ENCODE results near the gene ABI3BP. TPM values are rescaled to one million over a fixed set of nuclear protein-coding genes. Genes with fewer than 3 reads are reported as not detected.

Gene ABI3BP
- total RNA-seq, 1 experiment from 2014 or later, result 0.15 TPM

- no TSS peak for BruUV-seq (replicated peaks)
- RAD21 ChIA-PET (ENCODE audit: low non-redundant PET in 1 of 2, low total read pairs in 2 of 2, uncharacterized antibody in 2 of 2, unreplicated experiment in 2 of 2), result interaction anchor here (0.8 to 1.5 kb wide), 4 partner anchors 193 to 334 kb away, joined by 4 to 6 read pairs (median 5); no protein-coding TSS in a partner anchor
- Histone ChIP-seq H3K27me3 (ENCODE audit: insufficient read depth, low read length) (no peaks in the 10 kb centered on the region), H3K4me2 (ENCODE audit: low read length) (peak overlapping the region; percentile 41; the same call in 1 of the 2 replicates), H3K4me3 (replicated peaks in 1 of 2; ENCODE audit: low read depth in 1 of 2, low read length in 2 of 2) (no peak overlapping the region), H4K20me1 (ENCODE audit: insufficient read depth) (no peaks in the 10 kb centered on the region), H3K36me3 (ENCODE audit: control insufficient read depth in 1 of 2, insufficient read depth in 2 of 2, low read length in 2 of 2) (no peaks in the 10 kb centered on the region), H3K9me3 (ENCODE audit: control insufficient read depth in 1 of 2, insufficient read depth in 1 of 2, low read depth in 1 of 2, low read length in 2 of 2) (no peaks in the 10 kb centered on the region), H2AFZ (ENCODE audit: low read depth, low read length, poor library complexity, severe bottlenecking) (peak overlapping the region; percentile 86), H3K4me1 (ENCODE audit: control insufficient read depth in 1 of 2, insufficient read depth in 2 of 2, low read length in 2 of 2) (peaks cover 0 to 6% of the 10 kb centered on the region in 2 experiments; a peak in 1 of 4 replicates), H3K79me2 (ENCODE audit: insufficient read depth, low read length) (no peaks in the 10 kb centered on the region), H3K9me2 (ENCODE audit: insufficient read depth) (no peaks in the 10 kb centered on the region), H3K27ac (ENCODE audit: low read depth, low read length) (no peak overlapping the region), H3K9ac (ENCODE audit: low read length) (no peak overlapping the region)
- DNase-seq (ENCODE audit: low read depth, low spot score) (peak; percentile 22), ATAC-seq (peak; percentile 75)
- CTCF ChIA-PET, result interaction anchor here (0.8 to 2.9 kb wide), 14 partner anchors 10 to 965 kb away, joined by 3 to 32 read pairs (median 4); no protein-coding TSS in a partner anchor
- TF ChIP-seq CTCF (IDR thresholded peaks at IDR 0.05 in 2 of 3, conservative IDR thresholded peaks at IDR 0.05 in 1 of 3; ENCODE audit: borderline replicate concordance in 1 of 3, insufficient read depth in 1 of 3, low read depth in 2 of 3, low read length in 2 of 3), result peak; percentile 26 to 50 (median 42); a peak in 4 of 6 replicates
- TF ChIP-seq TCF7L2 (IDR thresholded peaks at IDR 0.05; ENCODE audit: borderline replicate concordance, extremely low read depth, insufficient read depth, insufficient read length), result no peak
- peak; percentile 62 for TF ChIP-seq RAD21 (IDR thresholded peaks at IDR 0.05; ENCODE audit: low read depth)
- POLR2A ChIA-PET, result no interaction called here
- intact Hi-C loops (cut with micrococcal nuclease), result loop anchor here (1.0 to 5.0 kb wide), 2 partner anchors 59 to 334 kb away; no protein-coding TSS in a partner anchor
Measured at GRCh38 chr3:100796556-100796955, 196.7 kb downstream of the ABI3BP start.

DNA sequence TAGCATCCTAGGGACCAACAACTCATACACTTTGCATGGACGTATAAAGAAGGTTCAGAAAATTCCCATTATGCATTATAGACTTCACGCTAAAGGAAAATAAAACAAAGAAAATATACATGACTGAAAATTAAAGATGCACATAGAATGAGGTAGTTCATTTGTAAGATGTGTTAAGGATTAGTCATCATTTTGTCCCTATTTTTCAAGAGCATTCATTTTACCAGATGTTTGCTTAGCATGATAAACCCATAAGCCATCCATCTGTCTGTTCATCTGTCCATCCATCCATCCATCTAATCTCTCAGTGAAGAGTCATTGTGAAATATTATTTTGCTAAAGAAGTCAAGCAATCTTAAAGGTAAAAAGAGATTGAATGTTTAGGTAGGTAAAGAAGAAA lies 203.6 kb downstream of the ABI3BP start:
- no peak for ATAC-seq
- H3K79me2 ChIP-seq (ENCODE audit: insufficient read depth, low read length), result no peaks in the 10 kb centered on the region
- H4K20me1 ChIP-seq (ENCODE audit: insufficient read depth), result no peaks in the 10 kb centered on the region
- H3K27me3 ChIP-seq (ENCODE audit: insufficient read depth, low read length), result no peaks in the 10 kb centered on the region
- H3K4me2 ChIP-seq (ENCODE audit: low read length), result no peak overlapping the region
- H3K9ac ChIP-seq (ENCODE audit: low read length), result no peak overlapping the region
- 0 out of 4 replicates have a peak, but pooled peaks cover 0 to 6% of the 10 kb centered on the region in 2 experiments for H3K9me3 ChIP-seq (ENCODE audit: control insufficient read depth in 1 of 2, insufficient read depth in 1 of 2, low read depth in 1 of 2, low read length in 2 of 2)
- DNase-seq (ENCODE audit: low read depth, low spot score), result no peak
- TF ChIP-seq SP1 (IDR thresholded peaks at IDR 0.05; ENCODE audit: low read depth) (no peak), EZH2phosphoT487 (IDR thresholded peaks at IDR 0.05; ENCODE audit: borderline replicate concordance) (no peak), POLR2A (IDR thresholded peaks at IDR 0.05; ENCODE audit: borderline replicate concordance, extremely low read depth, insufficient read depth, insufficient read length) (no peak), SRF (IDR thresholded peaks at IDR 0.05; ENCODE audit: low read depth) (no peak), CEBPB (IDR thresholded peaks at IDR 0.05; ENCODE audit: low read depth) (no peak), YY1 (IDR thresholded peaks at IDR 0.05; ENCODE audit: extremely low read depth, insufficient replicate concordance, low read depth, low read length) (no peak), ZNF274 (IDR thresholded peaks at IDR 0.05; ENCODE audit: low read depth, low read length) (no peak), CBX3 (IDR thresholded peaks at IDR 0.05; ENCODE audit: low read depth) (no peak), EGR1 (IDR thresholded peaks at IDR 0.05; ENCODE audit: low read depth) (no peak), SIN3A (IDR thresholded peaks at IDR 0.05; ENCODE audit: low read depth) (no peak), POLR2AphosphoS5 (IDR thresholded peaks at IDR 0.05; ENCODE audit: low read depth, low read length) (no peak), MAX (IDR thresholded peaks at IDR 0.05) (no peak), TCF7L2 (IDR thresholded peaks at IDR 0.05; ENCODE audit: borderline replicate concordance, extremely low read depth, insufficient read depth, insufficient read length) (no peak)
- TF ChIP-seq, protein P1, sequence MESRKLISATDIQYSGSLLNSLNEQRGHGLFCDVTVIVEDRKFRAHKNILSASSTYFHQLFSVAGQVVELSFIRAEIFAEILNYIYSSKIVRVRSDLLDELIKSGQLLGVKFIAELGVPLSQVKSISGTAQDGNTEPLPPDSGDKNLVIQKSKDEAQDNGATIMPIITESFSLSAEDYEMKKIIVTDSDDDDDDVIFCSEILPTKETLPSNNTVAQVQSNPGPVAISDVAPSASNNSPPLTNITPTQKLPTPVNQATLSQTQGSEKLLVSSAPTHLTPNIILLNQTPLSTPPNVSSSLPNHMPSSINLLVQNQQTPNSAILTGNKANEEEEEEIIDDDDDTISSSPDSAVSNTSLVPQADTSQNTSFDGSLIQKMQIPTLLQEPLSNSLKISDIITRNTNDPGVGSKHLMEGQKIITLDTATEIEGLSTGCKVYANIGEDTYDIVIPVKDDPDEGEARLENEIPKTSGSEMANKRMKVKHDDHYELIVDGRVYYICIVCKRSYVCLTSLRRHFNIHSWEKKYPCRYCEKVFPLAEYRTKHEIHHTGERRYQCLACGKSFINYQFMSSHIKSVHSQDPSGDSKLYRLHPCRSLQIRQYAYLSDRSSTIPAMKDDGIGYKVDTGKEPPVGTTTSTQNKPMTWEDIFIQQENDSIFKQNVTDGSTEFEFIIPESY (IDR thresholded peaks at IDR 0.05; ENCODE audit: extremely low read depth, insufficient replicate concordance, low read length), result no peak
- intact Hi-C loops (cut with micrococcal nuclease), result loop anchor here (10.0 kb wide), 1 partner anchor 475 kb away; no protein-coding TSS in a partner anchor
- H3K4me1 ChIP-seq (ENCODE audit: control insufficient read depth in 1 of 2, insufficient read depth in 2 of 2, low read length in 2 of 2), result no peaks in the 10 kb centered on the region
- no peak overlapping the region for H3K27ac ChIP-seq (ENCODE audit: low read depth, low read length)
- H3K9me2 ChIP-seq (ENCODE audit: insufficient read depth), result no peaks in the 10 kb centered on the region
- H3K36me3 ChIP-seq (ENCODE audit: control insufficient read depth in 1 of 2, insufficient read depth in 2 of 2, low read length in 2 of 2), result no peaks in the 10 kb centered on the region
- H3K4me3 ChIP-seq (replicated peaks in 1 of 2; ENCODE audit: low read depth in 1 of 2, low read length in 2 of 2), result no peak overlapping the region
- no TSS peak for BruUV-seq (replicated peaks)
- ChIA-PET POLR2A (no interaction called here), RAD21 (ENCODE audit: low non-redundant PET in 1 of 2, low total read pairs in 2 of 2, uncharacterized antibody in 2 of 2, unreplicated experiment in 2 of 2) (no interaction called here), CTCF (no interaction called here)
- H2AFZ ChIP-seq (ENCODE audit: low read depth, low read length, poor library complexity, severe bottlenecking), result no peak overlapping the region
